ENCODE measurements around the gene TMEM79.

TMEM79 gene

DNA sequence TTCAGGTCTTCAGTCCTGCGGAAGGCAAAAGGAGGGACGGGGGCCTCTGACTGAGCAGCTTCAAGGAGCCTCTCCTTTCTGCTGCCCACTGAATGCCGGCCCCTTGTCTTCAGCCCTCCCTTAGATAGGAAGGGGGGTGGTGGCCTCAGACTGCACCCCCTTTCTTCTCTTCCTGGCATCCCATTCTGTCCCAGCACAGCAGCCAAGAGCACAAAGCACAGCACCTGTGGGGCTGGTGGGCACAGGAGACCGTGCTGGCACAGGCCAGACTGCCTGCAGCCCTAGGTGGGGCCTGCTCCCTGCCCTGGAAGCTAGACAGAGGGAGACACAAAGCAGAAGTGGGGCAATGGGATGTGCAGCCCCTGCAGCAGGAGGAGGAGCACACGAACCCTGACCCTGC, 34.5 kb upstream of the TMEM79 start:
- no peak overlapping the region for H3K4me3 ChIP-seq (ENCODE audit: low read depth, low read length)
- no peak for TF ChIP-seq CTCF (IDR thresholded peaks at IDR 0.05; ENCODE audit: borderline replicate concordance, insufficient read depth, low read depth, low read length)

GRCh38 chr1:156251527-156251926, 32.6 kb upstream of the TMEM79 start:
- H3K4me3 ChIP-seq (ENCODE audit: low read depth, low read length), result no peak overlapping the region
- no peak for TF ChIP-seq CTCF (IDR thresholded peaks at IDR 0.05; ENCODE audit: borderline replicate concordance, insufficient read depth, low read depth, low read length)

DNA sequence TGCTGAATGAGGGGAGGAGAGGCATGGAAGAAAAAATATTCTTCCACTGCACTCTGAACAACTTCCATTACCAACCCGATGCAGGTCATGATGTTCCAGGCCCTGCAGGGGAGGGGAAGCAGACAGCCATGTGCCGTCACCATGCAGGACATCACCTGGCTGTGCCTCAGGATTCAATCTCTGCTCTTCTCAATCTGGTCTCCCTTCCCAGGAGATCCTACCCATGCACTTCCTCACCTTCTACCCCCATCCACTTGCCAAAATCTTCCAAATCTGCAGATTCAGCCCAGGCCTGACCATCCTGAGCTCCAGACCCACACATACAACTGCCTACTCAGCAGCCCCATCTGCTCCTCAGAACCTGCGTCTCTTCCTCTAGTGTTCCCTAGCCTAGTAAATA, 30.5 kb upstream of the TMEM79 start:
- no peak overlapping the region for H3K4me3 ChIP-seq (ENCODE audit: low read depth, low read length)
- TF ChIP-seq CTCF (IDR thresholded peaks at IDR 0.05; ENCODE audit: borderline replicate concordance, insufficient read depth, low read depth, low read length), result no peak

DNA sequence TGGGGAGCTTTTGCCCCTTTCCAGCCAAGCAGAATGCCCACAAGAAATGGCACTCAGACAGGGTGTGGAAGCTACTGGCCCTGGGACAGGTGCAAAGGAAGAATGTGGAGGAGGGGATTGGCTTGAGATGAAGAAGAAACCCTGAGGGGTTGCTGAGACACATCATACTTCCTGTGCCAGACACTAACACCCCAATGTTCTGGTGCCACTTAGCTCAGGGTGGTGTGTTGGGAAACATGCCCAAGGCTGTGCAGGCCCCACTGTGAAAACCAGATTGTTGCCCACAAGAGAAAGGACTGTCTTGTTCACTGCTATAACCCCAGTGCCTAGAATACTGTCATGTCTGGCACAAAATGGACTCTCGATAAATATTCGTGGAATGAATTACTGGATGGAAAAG, 26.4 kb upstream of the TMEM79 start:
- no peak for TF ChIP-seq CTCF (IDR thresholded peaks at IDR 0.05; ENCODE audit: borderline replicate concordance, insufficient read depth, low read depth, low read length)
- no peak overlapping the region for H3K4me3 ChIP-seq (ENCODE audit: low read depth, low read length)

DNA sequence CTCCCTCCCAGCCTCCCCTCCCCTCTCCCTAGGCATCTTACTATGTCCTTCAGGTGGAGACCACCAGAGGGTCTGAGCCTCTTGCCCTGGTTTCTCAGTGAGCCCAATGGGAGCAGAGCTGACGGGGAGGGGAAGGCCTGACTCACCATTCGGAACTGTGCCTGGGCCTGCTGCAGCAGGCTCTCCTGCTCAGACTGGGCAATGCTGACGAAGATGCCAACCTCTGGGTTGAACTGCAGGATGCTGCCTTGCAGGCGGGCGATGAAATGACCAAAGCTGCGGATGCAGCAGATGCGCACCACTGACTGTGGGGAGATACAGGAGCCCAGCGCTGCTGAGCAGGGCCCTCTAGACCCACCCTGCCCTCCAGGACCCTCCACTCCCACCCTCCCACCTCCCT, 25.3 kb upstream of the TMEM79 start:
- TF ChIP-seq CTCF (IDR thresholded peaks at IDR 0.05; ENCODE audit: borderline replicate concordance, insufficient read depth, low read depth, low read length), result no peak
- no peak overlapping the region for H3K4me3 ChIP-seq (ENCODE audit: low read depth, low read length)

DNA sequence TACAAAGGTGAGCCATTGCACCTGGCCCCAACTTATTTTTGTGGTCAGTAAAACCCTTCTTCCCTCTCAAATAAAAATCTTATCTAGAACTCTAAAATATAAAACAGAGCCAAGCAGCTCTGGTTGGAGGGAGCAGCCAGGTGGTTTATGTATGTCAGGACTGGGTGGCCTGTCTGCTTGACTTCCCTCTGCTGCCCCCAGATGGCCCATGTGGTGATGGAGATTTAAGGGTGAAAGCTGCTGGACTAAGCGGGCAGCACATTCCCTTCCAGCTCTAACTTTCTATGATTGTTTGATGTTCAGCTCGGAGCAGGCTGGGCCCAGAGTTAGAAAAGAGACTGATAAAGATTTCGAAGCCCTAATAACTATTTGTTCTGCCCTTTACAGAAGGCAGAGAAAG, 24.3 kb upstream of the TMEM79 start:
- no peak overlapping the region for H3K4me3 ChIP-seq (ENCODE audit: low read depth, low read length)
- TF ChIP-seq CTCF (IDR thresholded peaks at IDR 0.05; ENCODE audit: borderline replicate concordance, insufficient read depth, low read depth, low read length), result no peak

DNA sequence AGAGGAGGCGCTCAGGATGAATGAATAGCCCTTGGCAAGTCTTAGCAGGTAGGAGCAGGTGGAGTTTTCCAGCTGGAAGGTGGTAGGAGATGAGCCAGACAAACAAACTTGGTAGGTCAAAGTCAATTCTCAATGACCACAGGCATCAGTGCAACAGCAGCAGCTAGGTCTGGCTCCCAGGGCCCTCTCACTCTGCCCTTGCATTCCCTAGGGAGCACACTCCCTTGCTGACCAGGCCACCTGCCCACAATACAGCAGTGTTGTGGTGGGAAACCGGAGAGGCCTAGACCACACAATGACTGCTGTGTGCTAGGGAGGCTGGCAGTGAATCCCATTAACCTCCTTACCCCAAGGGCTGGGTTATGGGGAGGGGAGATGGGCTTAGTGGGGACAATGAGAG, 23.2 kb upstream of the TMEM79 start:
- H3K4me3 ChIP-seq (ENCODE audit: low read depth, low read length), result no peak overlapping the region
- TF ChIP-seq CTCF (IDR thresholded peaks at IDR 0.05; ENCODE audit: borderline replicate concordance, insufficient read depth, low read depth, low read length), result no peak
